ENCODE measurements around the gene CA5A. TPM values are rescaled to one million over a fixed set of nuclear protein-coding genes. Genes with fewer than 3 reads are reported as not detected.
"Not testable (repeated sequence)": the region's sequence is repeated elsewhere in the genome, so short reads cannot be mapped to it uniquely, and the experiment has no call there.

The CA5A gene
- polyA plus RNA-seq, 2 of the 4 experiments (the other 2 are of a cell fraction), result not detected

GRCh38 chr16:87880117-87880696, 56.1 kb downstream of the CA5A start:
- no peak for FAIRE-seq
- H3K4me2 ChIP-seq, result no peak overlapping the region
- ChIA-PET POLR2A (no interaction called here), CTCF (interaction anchor here (1.6 to 2.3 kb wide), 2 partner anchors 9 to 101 kb away, joined by 4 to 7 read pairs; no protein-coding TSS in a partner anchor)
- H3K27ac ChIP-seq, result no peak overlapping the region
- no peak for ATAC-seq
- H3K4me1 ChIP-seq, result no peaks in the 10 kb centered on the region
- H3K9me3 ChIP-seq, result 0 out of 3 replicates have a peak, but pooled peaks cover 3% of the 10 kb centered on the region
- WGBS (ENCODE audit: missing lambda C conversion rate), result 67% methylated on average over 15 of the region's 17 CpGs
- TF ChIP-seq, protein P1, sequence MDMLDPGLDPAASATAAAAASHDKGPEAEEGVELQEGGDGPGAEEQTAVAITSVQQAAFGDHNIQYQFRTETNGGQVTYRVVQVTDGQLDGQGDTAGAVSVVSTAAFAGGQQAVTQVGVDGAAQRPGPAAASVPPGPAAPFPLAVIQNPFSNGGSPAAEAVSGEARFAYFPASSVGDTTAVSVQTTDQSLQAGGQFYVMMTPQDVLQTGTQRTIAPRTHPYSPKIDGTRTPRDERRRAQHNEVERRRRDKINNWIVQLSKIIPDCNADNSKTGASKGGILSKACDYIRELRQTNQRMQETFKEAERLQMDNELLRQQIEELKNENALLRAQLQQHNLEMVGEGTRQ (IDR thresholded peaks at IDR 0.05), result no peak
- TF ChIP-seq HOXB13 (CRISPR knock-in tag; IDR thresholded peaks at IDR 0.05; ENCODE audit: low read depth) (no peak), MAX (IDR thresholded peaks at IDR 0.05) (no peak), JUNB (IDR thresholded peaks at IDR 0.05) (no peak), BHLHE40 (IDR thresholded peaks at IDR 0.05; ENCODE audit: low read depth, low read length) (no peak), HDAC2 (IDR thresholded peaks at IDR 0.05) (no peak), HOXB5 (CRISPR knock-in tag; IDR thresholded peaks at IDR 0.05) (no peak), ESRRA (IDR thresholded peaks at IDR 0.05; ENCODE audit: borderline replicate concordance, low read length) (no peak), FOSL2 (IDR thresholded peaks at IDR 0.05) (no peak), FOSL2 (CRISPR knock-in tag; IDR thresholded peaks at IDR 0.05) (no peak)
- DNase-seq (ENCODE audit: low read depth in 1 of 2, low spot score in 1 of 2), result no peak
- H3K4me3 ChIP-seq, result no peak overlapping the region

DNA sequence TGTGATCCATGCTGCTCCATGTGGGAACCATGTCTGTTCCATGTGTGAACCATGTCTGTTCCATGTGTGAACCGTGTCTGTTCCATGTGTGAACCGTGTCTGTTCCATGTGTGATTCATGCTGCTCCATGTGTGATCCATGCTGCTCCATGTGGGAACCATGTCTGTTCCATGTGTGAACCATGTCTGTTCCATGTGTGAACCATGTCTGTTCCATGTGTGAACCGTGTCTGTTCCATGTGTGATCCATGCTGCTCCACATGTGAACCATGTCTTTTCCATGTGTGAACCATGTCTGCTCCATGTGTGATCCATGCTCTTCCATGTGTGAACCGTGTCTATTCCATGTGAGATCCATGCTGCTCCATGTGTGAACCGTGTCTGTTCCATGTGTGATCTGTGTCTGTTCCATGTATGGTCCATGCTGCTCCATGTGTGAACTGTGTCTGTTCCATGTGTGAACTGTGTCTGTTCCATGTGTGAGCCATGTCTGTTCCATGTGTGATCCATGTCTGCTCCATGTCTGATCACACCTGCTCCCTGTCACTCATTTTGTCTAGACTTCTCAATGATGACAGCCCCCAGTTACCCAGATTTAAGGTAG, 56.8 kb downstream of the CA5A start:
- H3K9me3 ChIP-seq; ATAC-seq; H3K27ac ChIP-seq; H3K4me1 ChIP-seq; POLR2A ChIA-PET; H3K4me2 ChIP-seq; DNase-seq (ENCODE audit: low read depth in 1 of 2, low spot score in 1 of 2); H3K4me3 ChIP-seq; FAIRE-seq: not testable (repeated sequence)
- 27% methylated on average over 5 of the region's 5 CpGs for WGBS (ENCODE audit: missing lambda C conversion rate)
- CTCF ChIA-PET, result interaction anchor here (1.6 to 2.3 kb wide), 2 partner anchors 8 to 101 kb away, joined by 4 to 7 read pairs; no protein-coding TSS in a partner anchor

- H3K4me1 ChIP-seq, result no peaks in the 10 kb centered on the region
- 0 out of 3 replicates have a peak, but pooled peaks cover 3% of the 10 kb centered on the region for H3K9me3 ChIP-seq
- 82% methylated on average over 5 of the region's 5 CpGs for WGBS (ENCODE audit: missing lambda C conversion rate)
- FAIRE-seq, result no peak
- no peak overlapping the region for H3K27ac ChIP-seq
- H3K4me3 ChIP-seq, result no peak overlapping the region
- DNase-seq (ENCODE audit: low read depth in 1 of 2, low spot score in 1 of 2), result no peak
- TF ChIP-seq RNF2 (IDR thresholded peaks at IDR 0.05; ENCODE audit: borderline replicate concordance, low read depth) (no peak), FOSB (CRISPR knock-in tag; IDR thresholded peaks at IDR 0.05) (no peak), NPAS2 (CRISPR knock-in tag; IDR thresholded peaks at IDR 0.05; ENCODE audit: borderline replicate concordance) (no peak), CBX2 (IDR thresholded peaks at IDR 0.05; ENCODE audit: borderline replicate concordance, low read depth) (no peak), POLR2AphosphoS2 (conservative IDR thresholded peaks at IDR 0.05; ENCODE audit: low read length) (no peak), HDAC2 (IDR thresholded peaks at IDR 0.05) (no peak), CHD4 (IDR thresholded peaks at IDR 0.05; ENCODE audit: borderline replicate concordance) (no peak), CEBPB (IDR thresholded peaks at IDR 0.05) (no peak), BHLHE40 (IDR thresholded peaks at IDR 0.05; ENCODE audit: low read depth, low read length) (no peak), KDM1A (IDR thresholded peaks at IDR 0.05; ENCODE audit: low read depth) (no peak), FOXS1 (CRISPR knock-in tag; IDR thresholded peaks at IDR 0.05) (no peak)
- TF ChIP-seq, protein P1 (IDR thresholded peaks at IDR 0.05), result no peak
- no peak overlapping the region for H3K4me2 ChIP-seq
- ATAC-seq, result no peak
- ChIA-PET POLR2A (no interaction called here), CTCF (interaction anchor here (1.2 to 1.9 kb wide), 3 partner anchors 19 to 100 kb away, joined by 3 to 8 read pairs (median 5); no protein-coding TSS in a partner anchor)
These were observed 57.6 kb downstream of the CA5A start for GRCh38 chr16:87878704-87879103.

Data from A549 (cell line).